ENCODE measurements around the gene RAB11FIP4.

RAB11FIP4 gene

DNA sequence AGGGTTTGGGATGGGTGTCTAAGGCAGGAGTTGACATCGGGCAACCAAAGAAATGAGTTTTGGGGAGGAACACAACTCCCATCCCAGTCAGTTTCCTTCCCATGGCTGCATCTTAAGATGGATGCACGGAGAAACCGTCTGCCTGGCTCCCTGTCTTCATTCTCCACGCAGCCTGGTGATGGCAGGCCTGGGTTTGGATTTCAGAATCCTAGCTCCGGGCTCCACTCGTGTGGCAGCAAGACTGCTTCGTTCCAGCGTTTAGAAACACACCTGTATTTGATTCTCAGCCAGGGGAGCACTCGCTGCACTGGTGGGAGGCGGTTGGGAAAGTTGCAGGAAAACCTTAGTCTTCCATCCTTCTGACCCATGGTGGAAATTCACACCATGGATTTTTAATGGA lies 141.1 kb downstream of the RAB11FIP4 start:
- Histone ChIP-seq H3K27ac (ENCODE audit: extremely low read depth, low read depth, low read length) (no peak overlapping the region), H3K4me3 (ENCODE audit: low read depth, low read length) (no peak overlapping the region), H3K4me1 (ENCODE audit: control insufficient read depth, insufficient read depth, low read length) (peaks cover 12% of the 10 kb centered on the region), H3K9me3 (ENCODE audit: control insufficient read depth, insufficient read depth, low read depth, low read length) (no peaks in the 10 kb centered on the region), H3K36me3 (ENCODE audit: control insufficient read depth in 2 of 2, insufficient read depth in 1 of 2, low read length in 2 of 2) (peaks cover 0 to 26% of the 10 kb centered on the region in 2 experiments; a peak in 1 of 3 replicates)
- CTCF ChIA-PET: interaction anchor here (0.5 to 4.4 kb wide), 4 partner anchors 8 to 310 kb away, joined by 3 to 38 read pairs (median 15); no protein-coding TSS in a partner anchor
- POLR2A ChIA-PET: no interaction called here
- TF ChIP-seq KLF1 (tag by site-specific recombination; IDR thresholded peaks at IDR 0.05) (no peak), ZIC2 (tag by site-specific recombination; IDR thresholded peaks at IDR 0.05) (no peak), HOXA7 (CRISPR knock-in tag; IDR thresholded peaks at IDR 0.05; ENCODE audit: borderline replicate concordance) (no peak), ZNF2 (tag by site-specific recombination; IDR thresholded peaks at IDR 0.05) (no peak), ZNF23 (tag by site-specific recombination; IDR thresholded peaks at IDR 0.05; ENCODE audit: borderline replicate concordance) (no peak), ZNF654 (tag by site-specific recombination; IDR thresholded peaks at IDR 0.05; ENCODE audit: low read depth) (no peak), ZNF433 (tag by site-specific recombination; IDR thresholded peaks at IDR 0.05; ENCODE audit: low read depth) (no peak), REPIN1 (tag by site-specific recombination; IDR thresholded peaks at IDR 0.05; ENCODE audit: low read depth) (no peak)
- TF ChIP-seq, protein P1, sequence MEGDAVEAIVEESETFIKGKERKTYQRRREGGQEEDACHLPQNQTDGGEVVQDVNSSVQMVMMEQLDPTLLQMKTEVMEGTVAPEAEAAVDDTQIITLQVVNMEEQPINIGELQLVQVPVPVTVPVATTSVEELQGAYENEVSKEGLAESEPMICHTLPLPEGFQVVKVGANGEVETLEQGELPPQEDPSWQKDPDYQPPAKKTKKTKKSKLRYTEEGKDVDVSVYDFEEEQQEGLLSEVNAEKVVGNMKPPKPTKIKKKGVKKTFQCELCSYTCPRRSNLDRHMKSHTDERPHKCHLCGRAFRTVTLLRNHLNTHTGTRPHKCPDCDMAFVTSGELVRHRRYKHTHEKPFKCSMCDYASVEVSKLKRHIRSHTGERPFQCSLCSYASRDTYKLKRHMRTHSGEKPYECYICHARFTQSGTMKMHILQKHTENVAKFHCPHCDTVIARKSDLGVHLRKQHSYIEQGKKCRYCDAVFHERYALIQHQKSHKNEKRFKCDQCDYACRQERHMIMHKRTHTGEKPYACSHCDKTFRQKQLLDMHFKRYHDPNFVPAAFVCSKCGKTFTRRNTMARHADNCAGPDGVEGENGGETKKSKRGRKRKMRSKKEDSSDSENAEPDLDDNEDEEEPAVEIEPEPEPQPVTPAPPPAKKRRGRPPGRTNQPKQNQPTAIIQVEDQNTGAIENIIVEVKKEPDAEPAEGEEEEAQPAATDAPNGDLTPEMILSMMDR (tag by site-specific recombination; IDR thresholded peaks at IDR 0.05): no peak

DNA sequence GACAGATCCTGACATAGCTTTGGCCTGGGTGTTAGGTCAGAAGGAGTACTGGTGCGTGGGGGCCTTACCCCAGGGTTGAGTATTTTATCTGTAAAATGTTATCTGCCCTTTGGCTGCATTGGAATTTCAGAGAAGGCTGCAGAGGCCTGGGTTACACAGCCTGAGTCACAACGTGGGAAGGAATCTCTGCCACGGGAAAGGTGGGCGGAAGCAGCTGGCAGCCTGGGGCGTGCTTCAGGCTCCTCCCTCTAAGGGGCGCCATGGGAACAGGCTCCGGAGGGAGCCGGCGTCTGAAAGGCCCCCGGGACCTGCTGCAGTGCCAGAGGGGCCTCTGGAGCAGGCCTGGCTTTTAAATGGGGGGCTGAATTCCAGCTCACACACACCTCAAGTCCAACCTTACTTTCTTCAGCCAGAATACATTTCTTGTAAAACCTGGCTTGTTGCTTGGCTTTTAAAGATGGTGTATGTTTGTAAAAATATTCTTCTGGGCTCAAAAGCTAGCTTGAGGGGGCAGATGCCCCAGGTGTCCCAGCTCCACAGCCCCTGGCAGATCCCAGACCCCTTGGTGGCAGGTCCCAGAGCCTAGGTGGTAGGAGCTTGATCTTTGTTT lies 142.2 kb downstream of the RAB11FIP4 start:
- CTCF ChIA-PET: interaction anchor here (0.5 to 4.4 kb wide), 13 partner anchors 9 to 329 kb away, joined by 3 to 38 read pairs (median 4); no protein-coding TSS in a partner anchor
- Histone ChIP-seq H3K27ac (ENCODE audit: extremely low read depth, low read depth, low read length) (no peak overlapping the region), H3K9me3 (ENCODE audit: control insufficient read depth, insufficient read depth, low read depth, low read length) (no peaks in the 10 kb centered on the region), H3K4me3 (ENCODE audit: low read depth, low read length) (no peak overlapping the region), H3K4me1 (ENCODE audit: control insufficient read depth, insufficient read depth, low read length) (peaks cover 15% of the 10 kb centered on the region), H3K36me3 (ENCODE audit: control insufficient read depth in 2 of 2, insufficient read depth in 1 of 2, low read length in 2 of 2) (peaks cover 0 to 21% of the 10 kb centered on the region in 2 experiments; a peak in 1 of 3 replicates)
- POLR2A ChIA-PET: interaction anchor here (1.4 kb wide), 1 partner anchor 309 kb away, joined by 3 read pairs; no protein-coding TSS in a partner anchor
- no peak for TF ChIP-seq ZNF366 (tag by site-specific recombination; conservative IDR thresholded peaks at IDR 0.05)
- TF ChIP-seq, protein P2, sequence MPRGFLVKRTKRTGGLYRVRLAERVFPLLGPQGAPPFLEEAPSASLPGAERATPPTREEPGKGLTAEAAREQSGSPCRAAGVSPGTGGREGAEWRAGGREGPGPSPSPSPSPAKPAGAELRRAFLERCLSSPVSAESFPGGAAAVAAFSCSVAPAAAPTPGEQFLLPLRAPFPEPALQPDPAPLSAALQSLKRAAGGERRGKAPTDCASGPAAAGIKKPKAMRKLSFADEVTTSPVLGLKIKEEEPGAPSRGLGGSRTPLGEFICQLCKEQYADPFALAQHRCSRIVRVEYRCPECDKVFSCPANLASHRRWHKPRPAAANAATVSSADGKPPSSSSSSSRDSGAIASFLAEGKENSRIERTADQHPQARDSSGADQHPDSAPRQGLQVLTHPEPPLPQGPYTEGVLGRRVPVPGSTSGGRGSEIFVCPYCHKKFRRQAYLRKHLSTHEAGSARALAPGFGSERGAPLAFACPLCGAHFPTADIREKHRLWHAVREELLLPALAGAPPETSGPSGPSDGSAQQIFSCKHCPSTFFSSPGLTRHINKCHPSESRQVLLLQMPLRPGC (tag by site-specific recombination; IDR thresholded peaks at IDR 0.05): 0 out of 2 replicates have a peak, but pooled peaks have one; percentile 19
- TF ChIP-seq ZXDB (tag by site-specific recombination; IDR thresholded peaks at IDR 0.05): no peak
- no peak for TF ChIP-seq ZNF23 (tag by site-specific recombination; IDR thresholded peaks at IDR 0.05; ENCODE audit: borderline replicate concordance)
- no peak for TF ChIP-seq ZNF843 (tag by site-specific recombination; IDR thresholded peaks at IDR 0.05)
- TF ChIP-seq ZSCAN4 (tag by site-specific recombination; IDR thresholded peaks at IDR 0.05): no peak
- TF ChIP-seq GLI4 (tag by site-specific recombination; IDR thresholded peaks at IDR 0.05): no peak
- TF ChIP-seq FEZF1 (tag by site-specific recombination; IDR thresholded peaks at IDR 0.05): no peak
- peak; percentile 56; the same call in 1 of the 2 replicates for TF ChIP-seq ZNF600 (tag by site-specific recombination; IDR thresholded peaks at IDR 0.05)
- no peak for TF ChIP-seq ZNF292 (tag by site-specific recombination; IDR thresholded peaks at IDR 0.05; ENCODE audit: borderline replicate concordance, low read depth)
- no peak for TF ChIP-seq ZNF664 (tag by site-specific recombination; IDR thresholded peaks at IDR 0.05)
- no peak for TF ChIP-seq ZNF114 (tag by site-specific recombination; IDR thresholded peaks at IDR 0.05)
- TF ChIP-seq ZNF654 (tag by site-specific recombination; IDR thresholded peaks at IDR 0.05; ENCODE audit: low read depth): peak; percentile 40; the same call in 1 of the 2 replicates
- no peak for TF ChIP-seq ZSCAN16 (tag by site-specific recombination; IDR thresholded peaks at IDR 0.05)
- peak; percentile 33; the same call in 1 of the 2 replicates for TF ChIP-seq SP3 (tag by site-specific recombination; IDR thresholded peaks at IDR 0.05)
- TF ChIP-seq, protein P3, sequence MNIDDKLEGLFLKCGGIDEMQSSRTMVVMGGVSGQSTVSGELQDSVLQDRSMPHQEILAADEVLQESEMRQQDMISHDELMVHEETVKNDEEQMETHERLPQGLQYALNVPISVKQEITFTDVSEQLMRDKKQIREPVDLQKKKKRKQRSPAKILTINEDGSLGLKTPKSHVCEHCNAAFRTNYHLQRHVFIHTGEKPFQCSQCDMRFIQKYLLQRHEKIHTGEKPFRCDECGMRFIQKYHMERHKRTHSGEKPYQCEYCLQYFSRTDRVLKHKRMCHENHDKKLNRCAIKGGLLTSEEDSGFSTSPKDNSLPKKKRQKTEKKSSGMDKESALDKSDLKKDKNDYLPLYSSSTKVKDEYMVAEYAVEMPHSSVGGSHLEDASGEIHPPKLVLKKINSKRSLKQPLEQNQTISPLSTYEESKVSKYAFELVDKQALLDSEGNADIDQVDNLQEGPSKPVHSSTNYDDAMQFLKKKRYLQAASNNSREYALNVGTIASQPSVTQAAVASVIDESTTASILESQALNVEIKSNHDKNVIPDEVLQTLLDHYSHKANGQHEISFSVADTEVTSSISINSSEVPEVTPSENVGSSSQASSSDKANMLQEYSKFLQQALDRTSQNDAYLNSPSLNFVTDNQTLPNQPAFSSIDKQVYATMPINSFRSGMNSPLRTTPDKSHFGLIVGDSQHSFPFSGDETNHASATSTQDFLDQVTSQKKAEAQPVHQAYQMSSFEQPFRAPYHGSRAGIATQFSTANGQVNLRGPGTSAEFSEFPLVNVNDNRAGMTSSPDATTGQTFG (tag by site-specific recombination; IDR thresholded peaks at IDR 0.05; ENCODE audit: borderline replicate concordance): no peak
- TF ChIP-seq ZNF394 (tag by site-specific recombination; IDR thresholded peaks at IDR 0.05; ENCODE audit: borderline replicate concordance): peak; percentile 48; the same call in 1 of the 2 replicates

Data from HEK293 (cell line).